Peyer's patch (tissue), 4 donors: Measurements from ENCODE around the gene NDUFB10.

Experiments used
- POLR2A ChIP-seq, 2 donors: fragments of 450-650 bp; IDR thresholded peaks; one replicate each; pipeline ENCODE4 v1.5.1; 2017; ENCODE audit warnings: antibody characterized with exemption in 2 of 2, mild to moderate bottlenecking in 2 of 2, moderate library complexity in 2 of 2
- TF ChIP-seq, protein P1 (sequence below), 6 experiments: fragments of 450-650 bp in 4 of 6; fragments of 200-600 bp in 2 of 6; sonication (generic) in 1 of 6; IDR thresholded peaks; one replicate each; pipeline ENCODE4 v1.5.1; 2017 to 2019; ENCODE audit warnings: antibody characterized with exemption in 6 of 6, mild to moderate bottlenecking in 3 of 6, moderate library complexity in 1 of 6

DNA sequence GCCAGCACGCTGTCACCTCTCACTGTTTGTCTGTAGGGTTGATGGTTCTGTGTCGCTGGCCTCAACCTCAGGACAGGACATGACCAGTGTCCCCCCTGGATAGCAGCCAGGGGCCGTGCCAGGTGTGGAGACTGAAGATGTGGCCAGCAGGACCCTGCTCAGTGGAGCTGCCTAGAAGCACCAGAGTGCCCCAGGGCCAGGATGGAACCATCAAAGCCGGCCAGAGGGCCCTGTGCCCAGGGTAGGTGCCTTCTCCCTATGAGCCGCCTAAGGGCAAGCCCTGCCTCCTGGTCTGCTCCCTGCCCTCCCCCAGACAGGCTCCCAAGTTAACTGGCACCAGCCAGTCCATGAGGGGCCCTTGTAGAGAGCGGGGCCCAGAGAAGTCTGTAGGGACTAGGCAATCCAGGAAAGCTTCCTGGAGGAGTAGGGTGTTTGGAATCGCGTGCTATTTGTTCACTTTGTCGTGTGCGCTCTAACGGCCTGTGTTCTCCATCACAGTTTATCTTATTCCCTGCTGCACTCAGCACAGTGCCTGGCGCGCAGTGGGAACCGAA lies 546 bp upstream of the NDUFB10 start:
- TF ChIP-seq, protein P1, sequence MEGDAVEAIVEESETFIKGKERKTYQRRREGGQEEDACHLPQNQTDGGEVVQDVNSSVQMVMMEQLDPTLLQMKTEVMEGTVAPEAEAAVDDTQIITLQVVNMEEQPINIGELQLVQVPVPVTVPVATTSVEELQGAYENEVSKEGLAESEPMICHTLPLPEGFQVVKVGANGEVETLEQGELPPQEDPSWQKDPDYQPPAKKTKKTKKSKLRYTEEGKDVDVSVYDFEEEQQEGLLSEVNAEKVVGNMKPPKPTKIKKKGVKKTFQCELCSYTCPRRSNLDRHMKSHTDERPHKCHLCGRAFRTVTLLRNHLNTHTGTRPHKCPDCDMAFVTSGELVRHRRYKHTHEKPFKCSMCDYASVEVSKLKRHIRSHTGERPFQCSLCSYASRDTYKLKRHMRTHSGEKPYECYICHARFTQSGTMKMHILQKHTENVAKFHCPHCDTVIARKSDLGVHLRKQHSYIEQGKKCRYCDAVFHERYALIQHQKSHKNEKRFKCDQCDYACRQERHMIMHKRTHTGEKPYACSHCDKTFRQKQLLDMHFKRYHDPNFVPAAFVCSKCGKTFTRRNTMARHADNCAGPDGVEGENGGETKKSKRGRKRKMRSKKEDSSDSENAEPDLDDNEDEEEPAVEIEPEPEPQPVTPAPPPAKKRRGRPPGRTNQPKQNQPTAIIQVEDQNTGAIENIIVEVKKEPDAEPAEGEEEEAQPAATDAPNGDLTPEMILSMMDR (IDR thresholded peaks at IDR 0.05), result no peak
- TF ChIP-seq POLR2A (IDR thresholded peaks at IDR 0.05), result no peak
